Lower lobe of right lung (tissue), 2 donors: ENCODE measurements around the gene GALNT9. TPM values are rescaled to one million over a fixed set of nuclear protein-coding genes. Genes with fewer than 3 reads are reported as not detected.

Experiments used
- ATAC-seq, 2 donors: fragments of 200-7000 bp; cut with Tn5 transposase; one replicate each; pipeline ENCODE4 v1.9.1; 2020 to 2022; ENCODE audit warnings: mild to moderate bottlenecking in 2 of 2, moderate library complexity in 2 of 2
- DNase-seq: peaks from one replicate; pipeline ENCODE4 v3.0.0-alpha.2; 2020
- H3K27ac ChIP-seq: fragments of 200-600 bp; one replicate; pipeline ENCODE4 v1.8.0; 2022
- H3K27me3 ChIP-seq: fragments of 200-600 bp; one replicate; pipeline ENCODE4 v1.8.0; 2022; ENCODE audit warnings: low read depth
- H3K36me3 ChIP-seq: fragments of 200-600 bp; one replicate; pipeline ENCODE4 v1.8.0; 2022; ENCODE audit warnings: mild to moderate bottlenecking
- H3K4me1 ChIP-seq: fragments of 200-600 bp; one replicate; pipeline ENCODE4 v1.8.0; 2022
- H3K4me3 ChIP-seq: fragments of 200-600 bp; one replicate; pipeline ENCODE4 v1.8.0; 2022; ENCODE audit warnings: mild to moderate bottlenecking
- H3K9me3 ChIP-seq: fragments of 200-600 bp; one replicate; pipeline ENCODE4 v1.8.0; 2022
- CTCF ChIP-seq: fragments of 200-600 bp; IDR thresholded peaks from one replicate; pipeline ENCODE4 v1.8.0; 2022; ENCODE audit warnings: antibody characterized with exemption, mild to moderate bottlenecking
- intact Hi-C: fragments of 100-400 bp; cut with DNase I; formaldehyde crosslinking; loops from one replicate; pipeline ENCODE4 v1.11.0; 2022
- total RNA-seq: library from RNA; stranded (reverse); fragmentation: NEBNext Ultra II Directional; extraction: Animal tissue kit (Norgen Biotek cat#: 25700); gene quantifications from one replicate; pipeline ENCODE4 v1.2.1, GENCODE V29; 2021
- donor health status: DM: no; HTN: yes; CAD: no; lungs with severe emphysema.

The GALNT9 gene
- total RNA-seq, 1 donor from 2014 or later, result not detected

GRCh38 chr12:132275110-132275531 lies 54.3 kb downstream of the GALNT9 start:
- peak in 1 of 2 donors; percentile 16 for ATAC-seq
- TF ChIP-seq CTCF, result no peak
- Histone ChIP-seq H3K27ac (no peak overlapping the region), H3K9me3 (no peaks in the 10 kb centered on the region), H3K4me3 (no peak overlapping the region), H3K27me3 (peaks cover 61% of the 10 kb centered on the region), H3K4me1 (no peaks in the 10 kb centered on the region), H3K36me3 (no peaks in the 10 kb centered on the region)
- intact Hi-C loops, result no loop called here
- DNase-seq, result peak; percentile 30

- H3K36me3 ChIP-seq, result no peaks in the 10 kb centered on the region
- DNase-seq, result peak; percentile 40
- peaks cover 51% of the 10 kb centered on the region for H3K27me3 ChIP-seq
- intact Hi-C loops, result no loop called here
- H3K27ac ChIP-seq, result no peak overlapping the region
- TF ChIP-seq CTCF, result no peak
- H3K4me3 ChIP-seq, result no peak overlapping the region
- no peaks in the 10 kb centered on the region for H3K4me1 ChIP-seq
- no peak for ATAC-seq
- H3K9me3 ChIP-seq, result no peaks in the 10 kb centered on the region
Measured at GRCh38 chr12:132273992-132274334, 55.4 kb downstream of the GALNT9 start.

GRCh38 chr12:132272711-132273110 lies 56.7 kb downstream of the GALNT9 start:
- H3K4me1 ChIP-seq, result no peaks in the 10 kb centered on the region
- DNase-seq (no peak), ATAC-seq (no peak)
- no peak overlapping the region for H3K4me3 ChIP-seq
- H3K9me3 ChIP-seq, result no peaks in the 10 kb centered on the region
- H3K27ac ChIP-seq, result no peak overlapping the region
- no peaks in the 10 kb centered on the region for H3K36me3 ChIP-seq
- intact Hi-C loops, result no loop called here
- TF ChIP-seq CTCF, result no peak
- H3K27me3 ChIP-seq, result peaks cover 43% of the 10 kb centered on the region

- no peaks in the 10 kb centered on the region for H3K9me3 ChIP-seq
- no peak overlapping the region for H3K4me3 ChIP-seq
- ATAC-seq (no peak), DNase-seq (no peak)
- no peaks in the 10 kb centered on the region for H3K36me3 ChIP-seq
- peaks cover 36% of the 10 kb centered on the region for H3K27me3 ChIP-seq
- no peak overlapping the region for H3K27ac ChIP-seq
- H3K4me1 ChIP-seq, result no peaks in the 10 kb centered on the region
- intact Hi-C loops, result no loop called here
- TF ChIP-seq CTCF, result no peak
Measured at GRCh38 chr12:132271755-132272092, 57.7 kb downstream of the GALNT9 start.

GRCh38 chr12:132270969-132271754 lies 58.2 kb downstream of the GALNT9 start:
- TF ChIP-seq CTCF, result no peak
- H3K36me3 ChIP-seq, result no peaks in the 10 kb centered on the region
- H3K4me1 ChIP-seq, result no peaks in the 10 kb centered on the region
- H3K27me3 ChIP-seq, result peaks cover 40% of the 10 kb centered on the region
- H3K27ac ChIP-seq, result no peak overlapping the region
- DNase-seq (no peak), ATAC-seq (no peak)
- H3K4me3 ChIP-seq, result no peak overlapping the region
- intact Hi-C loops, result no loop called here
- H3K9me3 ChIP-seq, result no peaks in the 10 kb centered on the region
